Measurements from ENCODE around the gene LCE6A.

- TF ChIP-seq POLR2A (IDR thresholded peaks at IDR 0.05) (no peak), EP300 (IDR thresholded peaks at IDR 0.05) (no peak)
- TF ChIP-seq, protein P1, sequence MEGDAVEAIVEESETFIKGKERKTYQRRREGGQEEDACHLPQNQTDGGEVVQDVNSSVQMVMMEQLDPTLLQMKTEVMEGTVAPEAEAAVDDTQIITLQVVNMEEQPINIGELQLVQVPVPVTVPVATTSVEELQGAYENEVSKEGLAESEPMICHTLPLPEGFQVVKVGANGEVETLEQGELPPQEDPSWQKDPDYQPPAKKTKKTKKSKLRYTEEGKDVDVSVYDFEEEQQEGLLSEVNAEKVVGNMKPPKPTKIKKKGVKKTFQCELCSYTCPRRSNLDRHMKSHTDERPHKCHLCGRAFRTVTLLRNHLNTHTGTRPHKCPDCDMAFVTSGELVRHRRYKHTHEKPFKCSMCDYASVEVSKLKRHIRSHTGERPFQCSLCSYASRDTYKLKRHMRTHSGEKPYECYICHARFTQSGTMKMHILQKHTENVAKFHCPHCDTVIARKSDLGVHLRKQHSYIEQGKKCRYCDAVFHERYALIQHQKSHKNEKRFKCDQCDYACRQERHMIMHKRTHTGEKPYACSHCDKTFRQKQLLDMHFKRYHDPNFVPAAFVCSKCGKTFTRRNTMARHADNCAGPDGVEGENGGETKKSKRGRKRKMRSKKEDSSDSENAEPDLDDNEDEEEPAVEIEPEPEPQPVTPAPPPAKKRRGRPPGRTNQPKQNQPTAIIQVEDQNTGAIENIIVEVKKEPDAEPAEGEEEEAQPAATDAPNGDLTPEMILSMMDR (IDR thresholded peaks at IDR 0.05): no peak
Observed at GRCh38 chr1:152888126-152888525, 45.5 kb downstream of the LCE6A start.
